ENCODE results near the gene TMEM183A. TPM values are rescaled to one million over a fixed set of nuclear protein-coding genes. Genes with fewer than 3 reads are reported as not detected.

Gene TMEM183A
- total RNA-seq, 1 donor from 2014 or later = 50.4 TPM

- H3K9me3 ChIP-seq = no peaks in the 10 kb centered on the region
- H3K4me3 ChIP-seq = no peak overlapping the region
- H3K27me3 ChIP-seq = no peaks in the 10 kb centered on the region
- no peak for DNase-seq
- H3K27ac ChIP-seq = no peak overlapping the region
- ATAC-seq = peak; percentile 9
- TF ChIP-seq CTCF (IDR thresholded peaks at IDR 0.05) = no peak
- intact Hi-C loops (cut with DNase I) = loop anchor here (5.0 kb wide), 1 partner anchor 177 kb away; no protein-coding TSS in a partner anchor
- H3K36me3 ChIP-seq = no peaks in the 10 kb centered on the region
- peaks cover 3% of the 10 kb centered on the region for H3K4me1 ChIP-seq
Observed at GRCh38 chr1:203039609-203040512, 32.7 kb downstream of the TMEM183A start.

- Histone ChIP-seq H3K36me3 (no peaks in the 10 kb centered on the region), H3K4me1 (peaks cover 3% of the 10 kb centered on the region), H3K27me3 (no peaks in the 10 kb centered on the region), H3K9me3 (no peaks in the 10 kb centered on the region), H3K27ac (no peak overlapping the region), H3K4me3 (no peak overlapping the region)
- intact Hi-C loops (cut with DNase I) = no loop called here
- ATAC-seq (no peak), DNase-seq (no peak)
- no peak for TF ChIP-seq CTCF (IDR thresholded peaks at IDR 0.05)
Observed at GRCh38 chr1:203040513-203041275, 33.5 kb downstream of the TMEM183A start.

- Histone ChIP-seq H3K36me3 (no peaks in the 10 kb centered on the region), H3K4me3 (no peak overlapping the region), H3K27me3 (no peaks in the 10 kb centered on the region), H3K27ac (no peak overlapping the region), H3K4me1 (peaks cover 3% of the 10 kb centered on the region), H3K9me3 (no peaks in the 10 kb centered on the region)
- ATAC-seq = no peak
- TF ChIP-seq CTCF (IDR thresholded peaks at IDR 0.05) = no peak
- intact Hi-C loops (cut with DNase I) = no loop called here
- no peak for DNase-seq
Observed at GRCh38 chr1:203041351-203041932, 34.3 kb downstream of the TMEM183A start.

- TF ChIP-seq CTCF (IDR thresholded peaks at IDR 0.05) = no peak
- Histone ChIP-seq H3K4me1 (no peaks in the 10 kb centered on the region), H3K4me3 (no peak overlapping the region), H3K27me3 (no peaks in the 10 kb centered on the region), H3K27ac (no peak overlapping the region), H3K9me3 (no peaks in the 10 kb centered on the region), H3K36me3 (no peaks in the 10 kb centered on the region)
- DNase-seq (no peak), ATAC-seq (no peak)
- intact Hi-C loops (cut with DNase I) = no loop called here
Observed at GRCh38 chr1:203043830-203044545, 36.8 kb downstream of the TMEM183A start.

- Histone ChIP-seq H3K4me1 (no peaks in the 10 kb centered on the region), H3K36me3 (no peaks in the 10 kb centered on the region), H3K9me3 (no peaks in the 10 kb centered on the region), H3K4me3 (no peak overlapping the region), H3K27ac (no peak overlapping the region), H3K27me3 (no peaks in the 10 kb centered on the region)
- ATAC-seq (no peak), DNase-seq (no peak)
- no peak for TF ChIP-seq CTCF (IDR thresholded peaks at IDR 0.05)
- intact Hi-C loops (cut with DNase I) = no loop called here
Observed at GRCh38 chr1:203044546-203045250, 37.5 kb downstream of the TMEM183A start.
